AG09309 (cell line): ENCODE measurements around the gene UMAD1.
A peak's percentile ranks its signal among the peaks of the same experiment; 100 is the strongest.

Experiments
- DNase-seq: peaks from one replicate; pipeline ENCODE4 v3.0.0-alpha.2; 2010; ENCODE audit warnings: low read depth
- H3K4me3 ChIP-seq: 2 replicates; pipeline ENCODE4 v1.5.1; 2011; ENCODE audit warnings: mild to moderate bottlenecking, low read depth, low read length, moderate library complexity; ENCODE audit not compliant: control insufficient read depth
- TF ChIP-seq, protein P1 (sequence below): IDR thresholded peaks from 2 replicates; pipeline ENCODE4 v1.5.1; 2011; ENCODE audit warnings: mild to moderate bottlenecking, low read depth, low read length, inconsistent platforms; ENCODE audit not compliant: insufficient read depth, control insufficient read depth; ENCODE audit errors: missing control alignments

The UMAD1 gene

DNA sequence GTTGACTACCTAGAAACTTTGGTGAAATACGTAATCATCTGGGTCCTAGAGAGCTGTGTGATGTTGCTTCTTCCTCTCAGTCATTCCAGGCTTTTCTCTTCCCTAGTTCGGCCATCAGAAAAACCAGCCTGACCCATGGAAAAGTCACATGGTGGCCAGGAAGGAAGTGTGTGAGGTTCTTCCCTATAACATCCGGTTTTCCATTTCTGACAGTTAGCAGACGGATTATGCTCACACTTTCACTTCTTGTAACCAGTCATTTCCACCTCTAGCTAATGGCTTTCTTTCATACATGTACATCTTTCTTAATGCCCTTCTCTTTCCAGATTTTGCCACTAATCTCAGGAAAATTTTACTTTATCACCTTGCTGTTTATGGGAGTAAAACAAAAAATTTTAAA, 218.0 kb downstream of the UMAD1 start:
- TF ChIP-seq, protein P1, sequence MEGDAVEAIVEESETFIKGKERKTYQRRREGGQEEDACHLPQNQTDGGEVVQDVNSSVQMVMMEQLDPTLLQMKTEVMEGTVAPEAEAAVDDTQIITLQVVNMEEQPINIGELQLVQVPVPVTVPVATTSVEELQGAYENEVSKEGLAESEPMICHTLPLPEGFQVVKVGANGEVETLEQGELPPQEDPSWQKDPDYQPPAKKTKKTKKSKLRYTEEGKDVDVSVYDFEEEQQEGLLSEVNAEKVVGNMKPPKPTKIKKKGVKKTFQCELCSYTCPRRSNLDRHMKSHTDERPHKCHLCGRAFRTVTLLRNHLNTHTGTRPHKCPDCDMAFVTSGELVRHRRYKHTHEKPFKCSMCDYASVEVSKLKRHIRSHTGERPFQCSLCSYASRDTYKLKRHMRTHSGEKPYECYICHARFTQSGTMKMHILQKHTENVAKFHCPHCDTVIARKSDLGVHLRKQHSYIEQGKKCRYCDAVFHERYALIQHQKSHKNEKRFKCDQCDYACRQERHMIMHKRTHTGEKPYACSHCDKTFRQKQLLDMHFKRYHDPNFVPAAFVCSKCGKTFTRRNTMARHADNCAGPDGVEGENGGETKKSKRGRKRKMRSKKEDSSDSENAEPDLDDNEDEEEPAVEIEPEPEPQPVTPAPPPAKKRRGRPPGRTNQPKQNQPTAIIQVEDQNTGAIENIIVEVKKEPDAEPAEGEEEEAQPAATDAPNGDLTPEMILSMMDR = no peak
- no peak overlapping the region for H3K4me3 ChIP-seq
- no peak for DNase-seq

- H3K4me3 ChIP-seq = no peak overlapping the region
- TF ChIP-seq, protein P1 = no peak
- DNase-seq = no peak
Measured at GRCh38 chr7:7859411-7859810, 218.9 kb downstream of the UMAD1 start.

- no peak overlapping the region for H3K4me3 ChIP-seq
- TF ChIP-seq, protein P1 = no peak
- DNase-seq = peak; percentile 23
Measured at GRCh38 chr7:7861211-7861633, 220.7 kb downstream of the UMAD1 start.

GRCh38 chr7:7862393-7862792, 221.8 kb downstream of the UMAD1 start:
- DNase-seq = no peak
- TF ChIP-seq, protein P1 = no peak
- H3K4me3 ChIP-seq = no peak overlapping the region

GRCh38 chr7:7867846-7868571, 227.5 kb downstream of the UMAD1 start:
- no peak for DNase-seq
- TF ChIP-seq, protein P1 = no peak
- no peak overlapping the region for H3K4me3 ChIP-seq

DNA sequence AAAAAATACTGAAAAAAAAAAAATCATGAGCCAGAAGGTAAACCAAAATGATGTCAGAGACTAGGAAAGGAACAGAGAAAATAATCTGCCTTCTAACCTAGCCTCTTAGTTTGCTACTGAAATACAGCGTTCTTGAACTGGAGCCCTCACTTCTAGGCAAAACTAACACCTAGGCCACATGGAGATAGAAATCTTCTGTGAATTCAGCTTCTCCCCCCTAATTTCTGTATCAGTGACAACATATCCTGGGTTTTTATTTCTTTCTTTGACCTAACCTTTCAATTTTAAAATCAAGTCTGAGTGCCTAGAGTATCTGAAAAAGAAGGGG, 228.0 kb downstream of the UMAD1 start:
- no peak for DNase-seq
- no peak overlapping the region for H3K4me3 ChIP-seq
- TF ChIP-seq, protein P1 = no peak

- no peak overlapping the region for H3K4me3 ChIP-seq
- TF ChIP-seq, protein P1 = no peak
- no peak for DNase-seq
Measured at GRCh38 chr7:7869036-7869435, 228.5 kb downstream of the UMAD1 start.
